ENCODE measurements around the gene PDE4D. TPM values are rescaled to one million over a fixed set of nuclear protein-coding genes. Genes with fewer than 3 reads are reported as not detected.

Gene PDE4D
- total RNA-seq, 1 experiment from 2014 or later, result 2.1 TPM

- peaks cover 12 to 15% of the 10 kb centered on the region in 2 experiments for H3K4me1 Mint-ChIP-seq
- Histone ChIP-seq H3K4me1 (ENCODE audit: insufficient read depth, low read length) (no peaks in the 10 kb centered on the region), H2AFZ (ENCODE audit: low read length) (no peak overlapping the region), H4K20me1 (ENCODE audit: control insufficient read depth, insufficient read depth, insufficient read length) (no peaks in the 10 kb centered on the region), H3K23ac (ENCODE audit: insufficient read length, low read depth, low read length) (no peak overlapping the region), H3K79me2 (ENCODE audit: insufficient read depth, low read length) (no peaks in the 10 kb centered on the region), H3K27me3 (ENCODE audit: insufficient read depth, low read length) (no peaks in the 10 kb centered on the region), H2BK15ac (ENCODE audit: low read depth, low read length) (no peak overlapping the region), H2BK12ac (ENCODE audit: insufficient read length, low read depth, low read length) (no peak overlapping the region), H2BK5ac (ENCODE audit: insufficient read length, low read length) (no peak overlapping the region), H3K27ac (ENCODE audit: insufficient read length, low read depth, low read length) (no peak overlapping the region), H3K23me2 (ENCODE audit: insufficient read length, low read depth, low read length, poor library complexity, severe bottlenecking) (peaks cover 6% of the 10 kb centered on the region), H2BK120ac (ENCODE audit: low read depth, low read length, poor library complexity, severe bottlenecking) (no peak overlapping the region), H4K5ac (ENCODE audit: insufficient read length, low read depth, low read length) (no peak overlapping the region), H3K18ac (ENCODE audit: insufficient read length, low read depth, low read length) (no peak overlapping the region), H3K14ac (ENCODE audit: insufficient read depth, low read length) (no peak overlapping the region), H4K8ac (replicated peaks; ENCODE audit: insufficient read length, low read depth, low read length) (no peak overlapping the region), H3K79me1 (ENCODE audit: insufficient read depth, low read depth, low read length, poor library complexity, severe bottlenecking) (no peaks in the 10 kb centered on the region), H3T11ph (ENCODE audit: low read length) (no peak overlapping the region), H2AK5ac (ENCODE audit: insufficient read length, low read length) (no peak overlapping the region), H2BK20ac (ENCODE audit: low read depth, low read length, poor library complexity, severe bottlenecking) (no peak overlapping the region), H3K9ac (ENCODE audit: extremely low read depth, insufficient read length, low read length) (no peak overlapping the region), H4K91ac (ENCODE audit: insufficient read length, low read depth, low read length) (no peak overlapping the region), H3K4me2 (ENCODE audit: insufficient read depth, insufficient read length, low read length) (no peak overlapping the region), H3K9me3 (ENCODE audit: control insufficient read depth, low read depth, low read length) (no peaks in the 10 kb centered on the region), H3K56ac (ENCODE audit: insufficient read length, low read depth, low read length) (no peak overlapping the region), H3K4ac (ENCODE audit: low read depth, low read length) (no peak overlapping the region)
- no peak overlapping the region for H3K27ac Mint-ChIP-seq
- no peak for TF ChIP-seq CTCF (conservative IDR thresholded peaks at IDR 0.05)
- H3K9me3 Mint-ChIP-seq, result no peaks in the 10 kb centered on the region
- H3K36me3 Mint-ChIP-seq (ENCODE audit: insufficient read depth in 1 of 3, low read depth in 3 of 3), result no peaks in the 10 kb centered on the region
- no peak for DNase-seq
- peaks cover 4% of the 10 kb centered on the region for H3K27me3 Mint-ChIP-seq (ENCODE audit: low read depth)
- WGBS (ENCODE audit: extremely low coverage, insufficient read length, low lambda C conversion rate), result no CpG with 5 or more reads among the region's 2 CpGs
- no peak overlapping the region for H3K4me3 Mint-ChIP-seq
These were observed 617.2 kb downstream of the PDE4D start for GRCh38 chr5:59276325-59276675.
